GM12892 (cell line): ENCODE results near the gene GALNT9. TPM values are rescaled to one million over a fixed set of nuclear protein-coding genes. Genes with fewer than 3 reads are reported as not detected.
"Not testable (repeated sequence)": the region's sequence is repeated elsewhere in the genome, so short reads cannot be mapped to it uniquely, and the experiment has no call there.

Experiments
- DNase-seq: peaks from one replicate; pipeline ENCODE4 v3.0.0; 2011; ENCODE audit not compliant: insufficient read length
- FAIRE-seq: peaks from 2 replicates; lab custom pipeline; 2011; peaks lifted over from hg19 to GRCh38; lab: Jason Lieb, UNC
- POLR2A ChIP-seq: IDR thresholded peaks from 2 replicates; pipeline ENCODE4 v1.6.1; 2011; ENCODE audit warnings: low read depth, low read length, control low read depth
- POLR2AphosphoS5 ChIP-seq: IDR thresholded peaks from 2 replicates; pipeline ENCODE4 v1.6.1; 2011; ENCODE audit warnings: low read depth, low read length, control low read depth
- TAF1 ChIP-seq: IDR thresholded peaks from 2 replicates; pipeline ENCODE4 v1.6.1; 2011; ENCODE audit warnings: low read depth, mild to moderate bottlenecking, control low read depth, low read length, borderline replicate concordance
- polyA plus RNA-seq: library from polyadenylated mRNA; unstranded; fragments of >200 nt; gene quantifications from one replicate; pipeline ENCODE4 v1.2.1, GENCODE V29; 2012; ENCODE audit warnings: missing spikeins, inconsistent platforms; ENCODE audit not compliant: missing spikeins

GALNT9 gene
- polyA plus RNA-seq: not detected

DNA sequence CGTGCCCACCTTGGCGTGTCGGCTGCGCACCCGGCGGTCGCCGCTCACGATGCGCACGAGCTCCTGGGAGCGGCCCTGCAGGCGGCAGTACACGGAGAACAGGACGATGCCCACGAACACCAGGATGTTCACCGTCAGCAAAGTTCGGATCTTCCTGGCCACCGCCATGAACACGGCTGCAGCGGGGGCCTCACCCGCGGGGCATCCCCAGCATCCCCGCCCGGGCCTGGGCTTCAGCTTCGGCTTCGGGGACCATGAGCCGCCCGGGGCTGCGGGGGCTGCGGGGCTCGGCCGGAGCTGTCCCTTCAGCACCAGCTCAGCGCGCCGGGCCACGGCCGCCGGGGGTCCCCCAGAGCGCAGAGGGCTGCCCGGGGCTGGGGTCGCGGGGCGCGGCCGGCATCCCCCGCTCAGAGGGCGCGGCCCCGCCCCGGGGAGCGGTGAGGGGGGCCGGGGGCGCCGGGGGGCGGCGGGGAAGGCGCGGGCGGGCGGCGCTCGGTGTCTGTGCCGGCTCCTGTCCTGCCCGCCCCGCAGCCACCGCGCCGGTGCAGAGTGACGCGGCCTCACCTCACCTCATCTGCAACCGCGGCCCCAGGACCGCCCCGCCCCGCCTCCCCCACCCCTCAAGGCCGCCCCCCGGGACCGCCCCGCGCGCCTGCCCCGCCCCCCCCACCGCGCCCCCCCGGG is at the start of gene GALNT9:
Gene GALNT9 (minus strand): TSS at position 554 of the 684 bp plus-strand sequence. CDS start 386 bp downstream, at position 168.
- FAIRE-seq (no peak), DNase-seq (no peak)
- TF ChIP-seq POLR2AphosphoS5 (no peak), POLR2A (no peak), TAF1 (no peak)

DNA sequence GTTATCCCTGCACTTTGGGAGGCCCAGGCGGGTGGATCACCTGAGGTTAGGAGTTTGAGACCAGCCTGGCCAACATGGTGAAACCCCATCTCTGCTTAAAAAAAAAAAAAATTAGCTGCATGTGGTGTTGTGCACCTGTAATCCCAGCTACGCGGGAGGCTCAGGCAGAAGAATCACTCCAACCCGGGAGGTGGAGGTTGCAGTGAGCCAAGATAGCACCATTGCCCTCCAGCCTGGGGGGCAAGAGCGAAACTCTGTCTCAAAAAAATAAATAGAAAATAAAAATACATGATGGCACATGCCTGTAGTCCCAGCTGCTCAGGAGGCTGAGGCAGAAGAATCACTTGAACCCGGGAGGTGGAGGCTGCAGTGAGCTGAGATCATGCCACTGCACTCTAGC is 49.7 kb upstream of the GALNT9 start:
- not testable (repeated sequence) for FAIRE-seq, DNase-seq

DNA sequence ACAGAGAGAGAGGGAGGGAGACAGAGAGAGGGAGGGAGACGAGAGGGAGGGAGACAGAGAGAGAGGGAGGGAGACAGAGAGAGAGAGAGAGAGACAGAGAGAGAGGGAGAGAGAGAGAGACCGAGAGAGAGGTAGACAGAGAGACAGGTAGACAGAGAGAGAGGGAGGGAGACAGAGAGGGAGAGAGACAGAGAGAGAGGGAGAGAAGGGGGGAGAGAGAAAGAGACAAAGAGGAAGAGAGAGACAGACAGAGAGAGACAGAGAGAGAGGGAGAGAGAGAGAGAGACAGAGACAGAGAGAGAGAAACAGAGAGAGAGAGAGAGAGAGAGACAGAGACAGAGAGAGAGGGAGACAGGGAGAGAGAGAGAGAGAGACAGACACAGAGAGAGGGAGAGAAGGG is 47.8 kb upstream of the GALNT9 start:
- TF ChIP-seq TAF1 (no peak), POLR2AphosphoS5 (no peak), POLR2A (no peak)
- DNase-seq: no peak
- FAIRE-seq: no peak

DNA sequence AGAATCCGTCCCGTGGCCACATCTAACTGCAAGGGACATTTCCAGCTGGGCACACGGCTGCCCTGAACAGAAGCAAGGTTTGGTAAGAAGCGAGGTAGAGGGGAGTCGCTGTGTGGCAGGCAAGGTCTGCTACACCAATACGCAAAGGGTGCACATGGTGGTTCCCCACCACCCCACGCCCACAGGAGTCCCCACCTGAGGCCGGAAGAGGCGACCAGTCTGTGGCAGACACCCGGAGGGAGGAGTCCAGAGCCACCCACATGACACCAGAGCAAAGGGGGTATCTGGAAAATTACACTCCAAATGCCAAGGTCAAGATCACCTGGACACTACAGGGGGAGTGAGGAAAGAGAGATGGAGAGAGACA is 47.1 kb upstream of the GALNT9 start:
- DNase-seq: no peak
- no peak for FAIRE-seq
- TF ChIP-seq POLR2A (no peak), TAF1 (no peak), POLR2AphosphoS5 (no peak)

DNA sequence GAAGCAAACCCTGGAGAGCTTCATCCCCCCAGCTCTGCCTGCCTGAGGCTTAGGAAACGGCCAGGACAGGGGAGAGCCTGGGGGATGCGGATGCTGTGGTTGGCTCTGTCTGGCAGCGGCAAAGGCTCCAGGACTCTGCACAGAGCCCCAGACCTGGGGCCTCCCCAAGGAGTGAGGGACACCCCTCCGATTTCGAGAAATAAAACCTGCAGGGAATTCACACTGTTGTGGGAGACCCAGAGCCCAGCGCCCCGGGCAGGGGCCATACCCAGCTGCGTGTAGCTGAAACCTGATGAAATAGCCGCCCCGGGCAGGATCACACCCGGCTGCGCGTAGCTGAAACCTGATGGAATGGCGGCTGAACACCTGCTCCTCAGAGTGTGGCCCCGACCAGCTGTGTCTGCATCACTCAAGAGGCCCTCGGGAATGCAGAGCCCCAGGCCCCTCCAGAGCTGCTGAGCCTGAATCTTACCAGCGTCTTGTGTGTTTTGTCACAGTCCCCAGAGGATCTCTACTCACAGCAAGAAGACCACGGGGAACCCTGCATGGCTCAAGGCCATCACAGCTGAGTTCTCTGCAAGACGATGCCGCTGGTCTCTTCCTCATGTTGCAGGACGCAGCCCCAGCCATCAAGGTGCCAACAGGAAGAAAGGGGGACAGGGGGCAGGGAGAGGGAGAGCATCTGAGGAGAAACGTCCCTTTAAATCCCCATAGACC is 46.5 kb upstream of the GALNT9 start:
- FAIRE-seq (no peak), DNase-seq (no peak)
- no peak for TF ChIP-seq POLR2AphosphoS5
- TF ChIP-seq POLR2A: no peak
- no peak for TF ChIP-seq TAF1

DNA sequence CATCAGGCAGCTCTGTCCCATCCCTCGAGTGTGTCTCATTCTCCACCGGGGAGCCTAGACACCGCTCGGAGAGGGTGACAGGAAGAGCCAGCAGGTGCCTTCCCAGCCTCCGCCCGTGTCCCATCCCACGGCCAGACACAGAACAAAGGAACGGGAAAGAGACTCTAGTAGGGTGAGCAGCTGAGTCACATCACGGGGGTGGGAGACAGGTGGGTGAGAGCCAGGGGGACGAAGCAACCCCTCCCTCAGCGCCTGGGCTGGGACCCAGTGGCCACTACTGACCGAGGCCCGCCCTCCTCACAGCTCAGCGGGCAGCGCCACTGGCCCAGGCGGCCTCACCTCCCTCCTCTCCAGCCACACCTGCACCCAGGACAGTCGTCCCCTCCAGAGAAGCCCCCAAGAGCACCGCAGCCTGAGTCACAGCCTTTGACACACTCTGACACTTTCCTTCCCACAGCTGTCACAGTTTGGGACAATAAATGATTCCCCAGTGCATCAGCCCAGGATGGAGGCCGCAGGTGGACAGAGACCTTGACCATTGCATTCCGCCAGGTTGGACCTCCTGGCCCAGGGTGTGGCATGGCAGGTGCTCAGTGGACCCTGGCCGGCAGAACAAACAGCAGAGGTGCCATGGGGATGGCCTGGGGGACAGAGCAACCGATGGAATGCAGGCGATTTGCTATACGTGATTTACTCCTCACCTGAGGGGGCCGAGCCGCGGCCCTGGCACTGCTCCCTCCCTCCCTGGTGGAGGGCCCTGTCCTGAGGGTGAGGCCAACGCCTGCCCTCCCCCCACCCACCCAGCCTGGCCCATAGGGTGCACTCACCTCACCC is 45.4 kb upstream of the GALNT9 start:
- TF ChIP-seq TAF1: no peak
- TF ChIP-seq POLR2A: no peak
- TF ChIP-seq POLR2AphosphoS5: no peak
- no peak for DNase-seq
- FAIRE-seq: no peak

DNA sequence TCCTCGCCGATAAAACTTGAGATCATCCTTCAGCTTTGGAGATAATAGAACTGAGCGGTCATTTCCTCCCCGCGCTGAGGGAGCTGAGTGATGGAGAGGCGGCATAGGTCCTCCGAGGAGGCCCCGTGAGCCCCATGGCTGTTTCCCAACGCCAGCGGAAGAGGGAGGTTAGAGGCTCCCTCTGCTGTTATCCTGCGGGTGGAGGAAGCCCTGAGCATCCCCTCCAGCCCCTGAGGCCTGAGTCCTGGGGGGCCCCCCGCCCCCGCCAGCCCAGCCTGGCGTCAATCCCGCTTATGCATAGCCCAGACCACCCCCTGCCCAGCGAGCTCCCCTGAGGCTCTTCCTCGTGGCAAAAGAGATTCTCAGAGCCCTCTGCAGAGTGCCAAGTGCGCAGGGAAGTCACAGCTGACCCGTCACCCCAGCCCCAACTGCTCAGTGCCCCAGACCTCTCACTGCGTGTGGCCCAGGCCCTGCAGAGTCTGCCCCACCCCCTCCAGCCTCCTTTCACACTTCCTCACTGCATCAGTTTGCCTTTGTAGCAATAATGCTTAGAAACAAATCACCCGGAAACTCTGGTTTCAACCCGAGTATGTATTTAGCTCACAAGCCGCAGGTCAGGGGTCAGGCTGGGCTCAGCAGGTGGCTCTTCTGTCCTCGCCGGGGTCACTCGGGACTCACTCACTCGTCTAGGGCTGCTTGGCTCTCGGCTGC is 44.7 kb upstream of the GALNT9 start:
- TF ChIP-seq POLR2AphosphoS5 (no peak), POLR2A (no peak), TAF1 (no peak)
- FAIRE-seq (no peak), DNase-seq (no peak)

DNA sequence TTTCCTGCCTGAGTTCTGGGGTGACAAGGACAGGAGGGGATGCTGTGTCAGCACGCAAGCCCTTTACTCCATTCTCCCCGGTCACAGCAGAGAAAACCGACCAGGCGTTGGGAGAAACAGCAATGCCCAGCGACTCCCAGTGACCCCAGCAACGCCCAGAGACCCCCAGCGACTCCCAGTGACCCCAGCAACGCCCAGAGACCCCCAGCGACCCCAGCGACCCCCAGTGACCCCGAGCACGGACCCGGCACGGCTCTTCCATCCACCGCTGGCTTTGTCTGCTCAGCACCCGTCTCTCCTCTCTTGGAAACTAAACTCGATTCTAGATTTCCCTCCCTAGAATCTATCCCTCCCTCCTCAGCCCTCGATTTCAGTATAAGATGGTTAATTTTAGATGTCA is 38.5 kb upstream of the GALNT9 start:
- no peak for TF ChIP-seq POLR2A

DNA sequence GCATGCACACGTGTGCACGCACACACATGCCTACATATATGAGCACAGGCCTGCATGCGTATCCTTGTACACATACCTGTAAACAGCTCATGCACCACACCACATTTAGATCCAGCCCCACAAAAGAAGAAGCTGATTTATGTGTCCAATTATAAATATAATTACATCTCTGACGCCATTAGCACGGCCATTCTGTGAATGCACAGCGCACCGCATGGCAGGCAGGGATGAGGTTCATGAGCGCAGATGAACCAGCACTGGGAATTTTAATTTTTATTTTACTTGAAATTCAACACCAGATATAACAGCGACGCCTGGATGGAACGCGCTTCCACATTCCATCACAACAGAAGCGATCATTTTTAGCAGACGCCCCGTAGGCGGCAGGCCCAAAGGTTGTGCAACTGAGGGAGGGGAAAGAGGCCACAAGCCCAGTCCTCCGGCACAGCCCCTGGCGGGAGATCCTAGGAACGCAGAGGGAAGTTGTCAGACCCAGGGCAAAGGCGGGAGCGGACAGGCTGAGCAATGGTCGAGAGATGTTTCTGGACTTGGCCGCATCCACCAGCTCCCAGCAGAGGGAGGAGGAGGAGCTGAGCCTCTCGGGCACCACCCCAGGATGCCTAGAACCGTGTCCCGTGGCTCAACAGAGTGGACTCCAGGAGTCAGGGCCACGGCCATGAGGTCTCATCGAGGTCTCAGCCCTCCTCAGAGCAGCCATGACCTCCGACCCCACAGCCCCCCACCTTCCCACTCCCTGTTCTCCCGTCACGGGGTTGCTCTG is 37.9 kb upstream of the GALNT9 start:
- TF ChIP-seq POLR2AphosphoS5 (no peak), TAF1 (no peak), POLR2A (no peak)
- FAIRE-seq: no peak
- DNase-seq: no peak

More for the DNA sequence above, 38.5 kb upstream of the GALNT9 start:
- DNase-seq: no peak
- no peak for FAIRE-seq

DNA sequence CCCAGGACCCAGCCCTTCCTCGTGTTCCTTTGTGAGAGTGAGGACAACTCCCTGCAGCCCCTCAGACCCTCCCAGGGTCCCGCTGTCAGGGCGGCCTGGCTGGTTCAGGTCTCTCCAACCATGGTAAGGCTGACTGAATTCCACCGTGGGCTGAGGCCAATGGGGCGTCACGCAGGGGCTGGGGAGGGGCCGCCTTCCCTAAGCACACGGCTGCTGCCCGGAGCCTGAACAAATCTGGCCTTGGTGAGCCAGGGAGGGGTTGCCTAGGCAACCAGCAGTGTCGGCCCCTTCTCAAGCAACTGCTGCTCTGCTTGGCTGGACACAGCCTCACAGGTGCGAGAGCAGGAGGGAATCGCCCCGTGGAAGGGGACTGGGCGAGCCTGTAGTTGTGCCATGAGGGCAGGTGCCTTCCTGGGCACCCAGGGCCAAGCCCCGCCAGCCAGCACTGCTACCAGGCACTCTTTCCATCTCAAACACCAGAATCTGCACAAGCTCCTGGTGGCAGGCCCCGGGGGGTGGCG is 37.0 kb upstream of the GALNT9 start:
- DNase-seq (no peak), FAIRE-seq (no peak)
- TF ChIP-seq TAF1 (no peak), POLR2A (no peak), POLR2AphosphoS5 (no peak)

DNA sequence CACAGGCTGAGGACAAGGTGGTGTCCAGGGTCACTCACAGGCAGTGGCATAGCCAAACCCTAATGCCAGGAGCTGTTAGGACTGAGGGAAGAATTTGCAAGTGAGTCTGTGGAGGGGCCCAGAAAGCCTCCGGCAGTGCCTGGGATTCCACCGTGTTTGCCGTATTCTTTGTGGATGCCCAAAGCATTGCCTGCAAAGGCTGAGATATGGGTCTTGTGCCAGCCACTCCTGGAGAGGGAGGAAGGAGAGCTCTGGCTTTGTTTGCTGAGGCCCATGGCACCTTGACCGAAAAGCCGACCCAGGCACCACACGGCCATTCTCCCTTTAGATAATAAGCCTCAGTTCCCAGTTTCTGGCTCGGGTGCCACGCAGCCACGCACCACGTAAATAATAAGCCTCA is 35.8 kb upstream of the GALNT9 start:
- no peak for DNase-seq
- no peak for TF ChIP-seq POLR2AphosphoS5
- no peak for TF ChIP-seq POLR2A
- TF ChIP-seq TAF1: no peak
- no peak for FAIRE-seq
